Measurements from ENCODE around the gene FBXL13.

- no peak for TF ChIP-seq CTCF (IDR thresholded peaks at IDR 0.05)
- TF ChIP-seq POLR2A (IDR thresholded peaks at IDR 0.05) = no peak
Measured at GRCh38 chr7:103119791-103120291, 45.2 kb upstream of the FBXL13 start.
